K562 (cell line): ENCODE data around the gene PTOV1. TPM values are rescaled to one million over a fixed set of nuclear protein-coding genes. Genes with fewer than 3 reads are reported as not detected.
A peak's percentile ranks its signal among the peaks of the same experiment; 100 is the strongest.

Experiments
- BRF2 ChIP-seq: IDR thresholded peaks from 3 replicates; pipeline ENCODE4 v1.6.1; 2011; ENCODE audit warnings: borderline replicate concordance, mild to moderate bottlenecking; ENCODE audit not compliant: insufficient read length, insufficient read depth
- ELF2 ChIP-seq: fragments of 250-450 bp; sonication (Bioruptor Pico); IDR thresholded peaks from 2 replicates; pipeline ENCODE4 v1.5.0; 2021; ENCODE audit warnings: mild to moderate bottlenecking
- NELFE ChIP-seq: IDR thresholded peaks from 2 replicates; pipeline ENCODE4 v1.6.1; 2011; ENCODE audit warnings: mild to moderate bottlenecking; ENCODE audit not compliant: insufficient read depth, insufficient read length
- POLR2AphosphoS5 ChIP-seq: IDR thresholded peaks from 2 replicates; pipeline ENCODE4 v1.6.1; 2011; ENCODE audit warnings: mild to moderate bottlenecking, low read depth, low read length, moderate library complexity; ENCODE audit not compliant: control insufficient read depth, insufficient read depth
- RHOXF2B ChIP-seq: fragments of 250-450 bp; sonication (Bioruptor Pico); conservative IDR thresholded peaks from 2 replicates; pipeline ENCODE4 v1.5.1; 2021
- RUNX1 ChIP-seq: sonication (generic); IDR thresholded peaks from 2 replicates; pipeline ENCODE4 v1.6.1; 2016; ENCODE audit warnings: antibody characterized with exemption, low read depth
- THAP12 ChIP-seq: fragments of 250-450 bp; sonication (Bioruptor Pico); IDR thresholded peaks from 2 replicates; pipeline ENCODE4 v1.9.0; 2021; ENCODE audit warnings: mild to moderate bottlenecking, inconsistent platforms
- ZNF408 ChIP-seq: fragments of 250-450 bp; sonication (Bioruptor Pico); IDR thresholded peaks from 2 replicates; pipeline ENCODE4 v1.4.0; 2020; ENCODE audit warnings: low read depth, mild to moderate bottlenecking, moderate library complexity
- ZNF507 ChIP-seq: conservative IDR thresholded peaks from 2 replicates; pipeline ENCODE4 v1.6.1; 2017; ENCODE audit warnings: missing genetic modification characterization, missing compliant biosample characterization
- polyA plus RNA-seq, 8 experiments: library from polyadenylated mRNA; depleted of rRNA in 4 of 8; stranded (reverse) in 5 of 8; unstranded in 3 of 8; fragments of >200 nt; fragmentation: Nextera tagmentation in 2 of 8; fragmentation: Illumina TruSeq in 1 of 8; extraction: Ambion mirVana in 2 of 8; extraction: Trizol in 1 of 8; gene quantifications; 2 replicates each; pipeline versions ENCODE4 v1.2.1 to v1.2.3, GENCODE V29; 2011 to 2014; ENCODE audit warnings: inconsistent platforms in 1 of 8, missing spikeins in 1 of 8
- total RNA-seq, 7 experiments: library from RNA; depleted of rRNA in 6 of 7; stranded (reverse); fragments of >200 nt in 6 of 7; fragmentation: Illumina TruSeq in 2 of 7; extraction: Trizol in 2 of 7; gene quantifications; 2 replicates each; pipeline versions ENCODE4 v1.2.1 to v1.2.3, GENCODE V29; 2011 to 2021; ENCODE audit warnings: low replicate concordance in 1 of 7
- TF ChIP-seq, protein P1 (sequence below): fragments of 450-650 bp; formaldehyde crosslinking; IDR thresholded peaks from 2 replicates; pipeline ENCODE4 v1.4.0; 2020; ENCODE audit warnings: mild to moderate bottlenecking, moderate library complexity

The PTOV1 gene
- total and polyA plus RNA-seq, 9 of the 15 experiments (the other 6 are each of a cell fraction or from before 2014, with no cell fraction given), result 4.9 to 169 (median 43.5) TPM

GRCh38 chr19:49850487-49851342 lies at the start of gene PTOV1 (continued):
- TF ChIP-seq NELFE (no peak), ZNF408 (CRISPR knock-in tag) (no peak), RHOXF2B (CRISPR knock-in tag) (no peak), THAP12 (peak; percentile 86), ZNF507 (no peak), RUNX1 (no peak), BRF2 (no peak), ELF2 (CRISPR knock-in tag) (0 out of 2 replicates have a peak, but pooled peaks have one; percentile 32), POLR2AphosphoS5 (peak; percentile 45)
- TF ChIP-seq, protein P1, sequence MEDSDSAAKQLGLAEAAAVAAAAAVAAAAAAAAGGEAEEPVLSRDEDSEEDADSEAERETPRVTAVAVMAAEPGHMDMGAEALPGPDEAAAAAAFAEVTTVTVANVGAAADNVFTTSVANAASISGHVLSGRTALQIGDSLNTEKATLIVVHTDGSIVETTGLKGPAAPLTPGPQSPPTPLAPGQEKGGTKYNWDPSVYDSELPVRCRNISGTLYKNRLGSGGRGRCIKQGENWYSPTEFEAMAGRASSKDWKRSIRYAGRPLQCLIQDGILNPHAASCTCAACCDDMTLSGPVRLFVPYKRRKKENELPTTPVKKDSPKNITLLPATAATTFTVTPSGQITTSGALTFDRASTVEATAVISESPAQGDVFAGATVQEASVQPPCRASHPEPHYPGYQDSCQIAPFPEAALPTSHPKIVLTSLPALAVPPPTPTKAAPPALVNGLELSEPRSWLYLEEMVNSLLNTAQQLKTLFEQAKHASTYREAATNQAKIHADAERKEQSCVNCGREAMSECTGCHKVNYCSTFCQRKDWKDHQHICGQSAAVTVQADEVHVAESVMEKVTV (CRISPR knock-in tag), result no peak
